LoVo (cell line): ENCODE measurements around the gene FAM110A.
"Not testable (repeated sequence)": the region's sequence is repeated elsewhere in the genome, so short reads cannot be mapped to it uniquely, and the experiment has no call there.

Experiments
- DNase-seq: peaks from one replicate; pipeline ENCODE4 v3.0.0-alpha.2; 2016; ENCODE audit warnings: low spot score

Gene FAM110A

GRCh38 chr20:823574-823902, 10.0 kb upstream of the FAM110A start:
- no peak for DNase-seq

GRCh38 chr20:824490-824889, 9.0 kb upstream of the FAM110A start:
- no peak for DNase-seq

GRCh38 chr20:824916-825315, 8.6 kb upstream of the FAM110A start:
- DNase-seq = no peak

GRCh38 chr20:825710-826421, 7.6 kb upstream of the FAM110A start:
- DNase-seq = no peak

- DNase-seq = no peak
Measured at GRCh38 chr20:826695-827323, 6.7 kb upstream of the FAM110A start.

- DNase-seq = not testable (repeated sequence)
Measured at GRCh38 chr20:827981-828380, 5.5 kb upstream of the FAM110A start.

- no peak for DNase-seq
Measured at GRCh38 chr20:828987-829386, 4.5 kb upstream of the FAM110A start.

- DNase-seq = no peak
Measured at GRCh38 chr20:829551-829950, 4.0 kb upstream of the FAM110A start.

GRCh38 chr20:830011-830521, 3.4 kb upstream of the FAM110A start:
- DNase-seq = no peak

GRCh38 chr20:831251-831650, 2.3 kb upstream of the FAM110A start:
- no peak for DNase-seq

- no peak for DNase-seq
Measured at GRCh38 chr20:831956-832355, 1.6 kb upstream of the FAM110A start.

GRCh38 chr20:833121-833449, 430 bp upstream of the FAM110A start:
- no peak for DNase-seq

GRCh38 chr20:834151-834746, 734 bp downstream of the FAM110A start:
- DNase-seq = no peak

GRCh38 chr20:835608-836045, 2.1 kb downstream of the FAM110A start:
- DNase-seq = no peak

GRCh38 chr20:836190-836589, 2.7 kb downstream of the FAM110A start:
- no peak for DNase-seq

GRCh38 chr20:839015-839414, 5.5 kb downstream of the FAM110A start:
- no peak for DNase-seq

GRCh38 chr20:839626-840025, 6.1 kb downstream of the FAM110A start:
- no peak for DNase-seq

- DNase-seq = no peak
Measured at GRCh38 chr20:840503-840857, 7.0 kb downstream of the FAM110A start.

- DNase-seq = peak; percentile 51
Measured at GRCh38 chr20:840858-841567, 7.5 kb downstream of the FAM110A start.

GRCh38 chr20:841568-842546, 8.3 kb downstream of the FAM110A start:
- no peak for DNase-seq

- DNase-seq = no peak
Measured at GRCh38 chr20:842547-842940, 9.0 kb downstream of the FAM110A start.

GRCh38 chr20:843912-844311, 10.4 kb downstream of the FAM110A start:
- DNase-seq = no peak
